T-cell (primary cell): Measurements from ENCODE around the gene ARHGEF25. TPM values are rescaled to one million over a fixed set of nuclear protein-coding genes. Genes with fewer than 3 reads are reported as not detected.

Experiments used
- ATAC-seq, 4 experiments: fragments of 200-7000 bp in 3 of 4; fragments of 150-1000 bp in 1 of 4; cut with Tn5 transposase; replicated peaks in 1 of 4; 1 replicate in 3 of 4; 2 replicates in 1 of 4; pipeline ENCODE4 v1.10.0; 2021; ENCODE audit warnings: moderate library complexity in 3 of 4, mild to moderate bottlenecking in 2 of 4, moderate number of reproducible peaks in 1 of 4
- CTCF ChIA-PET, 2 donors: fragments of 300-600 bp; sonication (Branson Sonifier 250); formaldehyde crosslinking; loops; one replicate each; lab custom pipeline; 2022; ENCODE audit warnings: antibody characterized with exemption in 2 of 2; lab: Charles Lee
- POLR2A ChIA-PET, 2 donors: fragments of 300-600 bp; sonication (Branson Sonifier 250); formaldehyde crosslinking; loops; one replicate each; lab custom pipeline; 2022; ENCODE audit warnings: antibody characterized with exemption in 2 of 2; lab: Charles Lee
- DNase-seq, 35 experiments: peaks; one replicate each; pipeline versions ENCODE4 v3.0.0 to v3.0.0-alpha.2; 2013 to 2023
- H3K27ac ChIP-seq: one replicate; pipeline ENCODE4 v1.5.1; 2013; ENCODE audit warnings: low read length
- H3K27me3 ChIP-seq, 2 experiments: replicated peaks in 1 of 2; 1 replicate in 1 of 2; 2 replicates in 1 of 2; pipeline versions ENCODE4 v1.6.1 to v1.7.0; 2013; ENCODE audit warnings: low read length in 1 of 2, mixed read lengths in 1 of 2; ENCODE audit not compliant: control insufficient read depth in 2 of 2, insufficient read depth in 2 of 2; ENCODE audit errors: extremely low read depth in 1 of 2
- H3K36me3 ChIP-seq, 2 donors: 1 replicate in 1 of 2; 2 replicates in 1 of 2; pipeline versions ENCODE4 v1.6.1 to v1.7.0; 2013; ENCODE audit warnings: low read length in 1 of 2; ENCODE audit not compliant: control insufficient read depth in 2 of 2, insufficient read depth in 1 of 2; ENCODE audit errors: extremely low read depth in 1 of 2
- H3K4me1 ChIP-seq, 2 experiments: 1 replicate in 1 of 2; 2 replicates in 1 of 2; pipeline versions ENCODE4 v1.6.1 to v1.7.0; 2013; ENCODE audit warnings: low read length in 2 of 2, mixed read lengths in 1 of 2; ENCODE audit not compliant: insufficient read depth in 2 of 2, control insufficient read depth in 1 of 2; ENCODE audit errors: extremely low read depth in 1 of 2
- H3K4me3 ChIP-seq, 2 donors: 1 replicate in 1 of 2; 2 replicates in 1 of 2; pipeline versions ENCODE4 v1.5.1 to v1.7.0; 2013; ENCODE audit warnings: mild to moderate bottlenecking in 2 of 2, low read length in 1 of 2, moderate library complexity in 1 of 2; ENCODE audit not compliant: control insufficient read depth in 1 of 2; ENCODE audit errors: extremely low read depth in 1 of 2
- H3K9me3 ChIP-seq: 2 replicates; pipeline ENCODE4 v1.7.0; 2013
- H3K27ac Mint-ChIP-seq, 2 donors: one replicate each; pipeline ENCODE4 v1.8.0; 2020 to 2021; ENCODE audit warnings: mild to moderate bottlenecking in 2 of 2, mixed read lengths in 2 of 2
- H3K27me3 Mint-ChIP-seq, 2 donors: one replicate each; pipeline ENCODE4 v1.8.0; 2021 to 2022; ENCODE audit warnings: mixed read lengths in 2 of 2
- H3K36me3 Mint-ChIP-seq: one replicate; pipeline ENCODE4 v1.8.0; 2021; ENCODE audit warnings: mixed read lengths
- H3K4me1 Mint-ChIP-seq, 3 donors: one replicate each; pipeline ENCODE4 v1.8.0; 2020 to 2022; ENCODE audit warnings: mixed read lengths in 3 of 3, mild to moderate bottlenecking in 1 of 3
- H3K4me3 Mint-ChIP-seq, 3 donors: one replicate each; pipeline ENCODE4 v1.8.0; 2020 to 2022; ENCODE audit warnings: mild to moderate bottlenecking in 3 of 3, mixed read lengths in 3 of 3, moderate library complexity in 3 of 3
- H3K9me3 Mint-ChIP-seq, 3 donors: one replicate each; pipeline ENCODE4 v1.8.0; 2020 to 2022; ENCODE audit warnings: mixed read lengths in 3 of 3
- WGBS: methylation state at CpG from one replicate; pipeline ENCODE4 v1.1.5; 2013; ENCODE audit warnings: missing lambda C conversion rate; ENCODE audit not compliant: insufficient coverage; 5-methylcytosine and 5-hydroxymethylcytosine counted together
- total RNA-seq, 35 experiments: library from RNA in 6 of 35; stranded (reverse) in 6 of 35; fragments of 120-200 nt in 1 of 35; gene quantifications; one replicate each; pipeline versions ENCODE4 v1.2.1 to v1.2.4 and lab custom pipeline; 2013 to 2026

Gene ARHGEF25
- total RNA-seq, 5 donors from 2014 or later (not counting 1 experiment from before 2014, with no cell fraction given), result 0.67 to 1.4 (median 0.84) TPM

- H3K4me1 ChIP-seq, result peaks cover 0 to 8% of the 10 kb centered on the region in 2 experiments
- H3K27me3 Mint-ChIP-seq, result peaks cover 0 to 10% of the 10 kb centered on the region in 2 donors
- DNase-seq, result peak; percentile 23 to 89 (median 54)
- H3K27me3 ChIP-seq, result peaks cover 0 to 26% of the 10 kb centered on the region in 2 experiments
- no peaks in the 10 kb centered on the region for H3K36me3 ChIP-seq
- H3K9me3 Mint-ChIP-seq, result no peaks in the 10 kb centered on the region
- no peaks in the 10 kb centered on the region for H3K36me3 Mint-ChIP-seq
- WGBS, result 55% methylated on average over 10 of the region's 13 CpGs
- ChIA-PET POLR2A (interaction anchor here (0.5 to 0.7 kb wide), 3 partner anchors 9 to 143 kb away, joined by 3 to 6 read pairs (median 3); no protein-coding TSS in a partner anchor), CTCF (interaction anchor here (0.5 to 3.6 kb wide), 25 partner anchors 8 to 158 kb away, joined by 3 to 28 read pairs (median 4); partner anchors contain the start of genes ARHGEF25 (in 1 of the 2), B4GALNT1 (in 1 of the 2) and GLI1 (in 1 of the 2))
- no peak overlapping the region for H3K4me3 Mint-ChIP-seq
- no peak overlapping the region for H3K27ac Mint-ChIP-seq
- no peak overlapping the region for H3K27ac ChIP-seq
- H3K4me3 ChIP-seq, result no peak overlapping the region
- H3K9me3 ChIP-seq, result no peaks in the 10 kb centered on the region
- peaks cover 0 to 6% (median 6%) of the 10 kb centered on the region in 3 donors for H3K4me1 Mint-ChIP-seq
- ATAC-seq, result peak; percentile 98 to 100 (median 99)
Measured at GRCh38 chr12:57583008-57583831, 28.0 kb upstream of the ARHGEF25 start.

GRCh38 chr12:57584050-57584449, 27.2 kb upstream of the ARHGEF25 start:
- Mint-ChIP-seq H3K27ac (no peak overlapping the region), H3K4me1 (peaks cover 0 to 6% (median 6%) of the 10 kb centered on the region in 3 donors), H3K36me3 (no peaks in the 10 kb centered on the region), H3K9me3 (no peaks in the 10 kb centered on the region), H3K4me3 (no peak overlapping the region), H3K27me3 (peaks cover 0 to 10% of the 10 kb centered on the region in 2 donors)
- peaks cover 0 to 32% of the 10 kb centered on the region in 2 experiments for H3K27me3 ChIP-seq
- ATAC-seq, result no peak
- no peaks in the 10 kb centered on the region for H3K9me3 ChIP-seq
- peaks cover 0 to 8% of the 10 kb centered on the region in 2 experiments for H3K4me1 ChIP-seq
- ChIA-PET POLR2A (no interaction called here), CTCF (interaction anchor here (0.5 to 3.6 kb wide), 11 partner anchors 9 to 157 kb away, joined by 3 to 28 read pairs (median 5); partner anchors contain the start of gene B4GALNT1 (in 2 of the 2))
- H3K36me3 ChIP-seq, result no peaks in the 10 kb centered on the region
- no CpG with 5 or more reads among the region's 2 CpGs for WGBS
- H3K27ac ChIP-seq, result no peak overlapping the region
- H3K4me3 ChIP-seq, result no peak overlapping the region
- no peak for DNase-seq

GRCh38 chr12:57584690-57585089, 26.5 kb upstream of the ARHGEF25 start:
- H3K4me3 Mint-ChIP-seq, result no peak overlapping the region
- no peaks in the 10 kb centered on the region for H3K36me3 Mint-ChIP-seq
- DNase-seq (no peak), ATAC-seq (no peak)
- no peaks in the 10 kb centered on the region for H3K9me3 Mint-ChIP-seq
- no peak overlapping the region for H3K27ac Mint-ChIP-seq
- peaks cover 0 to 6% (median 6%) of the 10 kb centered on the region in 3 donors for H3K4me1 Mint-ChIP-seq
- peaks cover 0 to 10% of the 10 kb centered on the region in 2 donors for H3K27me3 Mint-ChIP-seq
- no peak overlapping the region for H3K4me3 ChIP-seq
- H3K27me3 ChIP-seq, result peaks cover 0 to 32% of the 10 kb centered on the region in 2 experiments
- peaks cover 0 to 8% of the 10 kb centered on the region in 2 experiments for H3K4me1 ChIP-seq
- no peak overlapping the region for H3K27ac ChIP-seq
- ChIA-PET POLR2A (interaction anchor here (0.6 to 0.7 kb wide), 2 partner anchors 52 to 1746 kb away, joined by 4 to 8 read pairs; no protein-coding TSS in a partner anchor), CTCF (interaction anchor here (0.5 to 3.6 kb wide), 10 partner anchors 8 to 485 kb away, joined by 3 to 28 read pairs (median 4); partner anchors contain the start of gene B4GALNT1 (in 1 of the 2))
- no peaks in the 10 kb centered on the region for H3K9me3 ChIP-seq
- H3K36me3 ChIP-seq, result no peaks in the 10 kb centered on the region

- Histone ChIP-seq H3K36me3 (no peaks in the 10 kb centered on the region), H3K27ac (no peak overlapping the region), H3K4me1 (peaks cover 0 to 10% of the 10 kb centered on the region in 2 experiments), H3K27me3 (peaks cover 0 to 32% of the 10 kb centered on the region in 2 experiments), H3K4me3 (no peak overlapping the region), H3K9me3 (no peaks in the 10 kb centered on the region)
- H3K9me3 Mint-ChIP-seq, result no peaks in the 10 kb centered on the region
- DNase-seq, result no peak
- H3K36me3 Mint-ChIP-seq, result no peaks in the 10 kb centered on the region
- WGBS, result 80% methylated on average over 1 of the region's 2 CpGs
- no peak for ATAC-seq
- H3K27me3 Mint-ChIP-seq, result peaks cover 0 to 10% of the 10 kb centered on the region in 2 donors
- H3K4me1 Mint-ChIP-seq, result peaks cover 1 to 7% (median 6%) of the 10 kb centered on the region in 3 donors
- ChIA-PET CTCF (interaction anchor here (0.5 to 3.6 kb wide), 14 partner anchors 8 to 486 kb away, joined by 3 to 28 read pairs (median 4); partner anchors contain the start of gene B4GALNT1 (in 1 of the 2)), POLR2A (interaction anchor here (0.6 to 0.7 kb wide), 2 partner anchors 52 to 1746 kb away, joined by 4 to 8 read pairs; no protein-coding TSS in a partner anchor)
- H3K27ac Mint-ChIP-seq, result no peak overlapping the region
- H3K4me3 Mint-ChIP-seq, result no peak overlapping the region
Measured at GRCh38 chr12:57585156-57585555, 26.1 kb upstream of the ARHGEF25 start.

GRCh38 chr12:57586128-57586527, 25.1 kb upstream of the ARHGEF25 start:
- WGBS, result no CpG with 5 or more reads among the region's 3 CpGs
- Mint-ChIP-seq H3K36me3 (no peaks in the 10 kb centered on the region), H3K4me3 (no peak overlapping the region), H3K27ac (no peak overlapping the region), H3K4me1 (peaks cover 8 to 13% (median 13%) of the 10 kb centered on the region in 3 donors), H3K9me3 (no peaks in the 10 kb centered on the region), H3K27me3 (peaks cover 0 to 10% of the 10 kb centered on the region in 2 donors)
- no peak overlapping the region for H3K4me3 ChIP-seq
- DNase-seq (no peak), ATAC-seq (no peak)
- H3K36me3 ChIP-seq, result no peaks in the 10 kb centered on the region
- peaks cover 0 to 32% of the 10 kb centered on the region in 2 experiments for H3K27me3 ChIP-seq
- CTCF ChIA-PET, result interaction anchor here (0.9 to 1.1 kb wide), 2 partner anchors 26 to 47 kb away, joined by 3 to 6 read pairs; partner anchors contain the start of gene B4GALNT1 (in 1 of the 2)
- peaks cover 4 to 17% of the 10 kb centered on the region in 2 experiments for H3K4me1 ChIP-seq
- POLR2A ChIA-PET, result no interaction called here
- H3K27ac ChIP-seq, result no peak overlapping the region
- H3K9me3 ChIP-seq, result no peaks in the 10 kb centered on the region

- Mint-ChIP-seq H3K27ac (no peak overlapping the region), H3K4me3 (no peak overlapping the region), H3K9me3 (no peaks in the 10 kb centered on the region), H3K36me3 (no peaks in the 10 kb centered on the region), H3K4me1 (peaks cover 12 to 19% (median 18%) of the 10 kb centered on the region in 3 donors), H3K27me3 (peaks cover 0 to 10% of the 10 kb centered on the region in 2 donors)
- Histone ChIP-seq H3K27ac (no peak overlapping the region), H3K36me3 (no peaks in the 10 kb centered on the region), H3K9me3 (no peaks in the 10 kb centered on the region), H3K4me1 (peaks cover 4 to 24% of the 10 kb centered on the region in 2 experiments), H3K4me3 (no peak overlapping the region), H3K27me3 (peaks cover 0 to 29% of the 10 kb centered on the region in 2 experiments)
- WGBS, result 89% methylated on average over 3 of the region's 3 CpGs
- ChIA-PET POLR2A (no interaction called here), CTCF (no interaction called here)
- no peak for ATAC-seq
- no peak for DNase-seq
Measured at GRCh38 chr12:57586832-57587429, 24.3 kb upstream of the ARHGEF25 start.
